Activated CD8-positive, alpha-beta memory T cell treated with anti-CD3 and anti-CD28 coated beads, Interleukin-2, amount 50 U/mL, for 24 hours (primary cell): Measurements from ENCODE around the gene FLAD1.

ENCODE experiments used
- DNase-seq: peaks from one replicate; pipeline ENCODE4 v3.0.0-alpha.2; 2020; ENCODE audit errors: extremely low read depth

Gene FLAD1

GRCh38 chr1:155038602-155039307 lies 55.6 kb downstream of the FLAD1 start:
- DNase-seq = no peak

- no peak for DNase-seq
Measured at GRCh38 chr1:155039308-155039669, 56.1 kb downstream of the FLAD1 start.

GRCh38 chr1:155040358-155041093 lies 57.4 kb downstream of the FLAD1 start:
- DNase-seq = no peak
